Liver (tissue), 3 donors: ENCODE results near the gene P3H1.

Experiments
- JUND ChIP-seq, 2 donors: IDR thresholded peaks; 2 replicates each; pipeline ENCODE4 v1.6.1; 2016; ENCODE audit warnings: antibody characterized with exemption in 2 of 2
- YY1 ChIP-seq: IDR thresholded peaks from 2 replicates; pipeline ENCODE4 v1.6.1; 2016; ENCODE audit warnings: antibody characterized with exemption, mild to moderate bottlenecking
- TF ChIP-seq, protein P1 (sequence below): fragments of 150-350 bp; IDR thresholded peaks from 2 replicates; pipeline ENCODE4 v1.5.1; 2017; ENCODE audit warnings: improper control_type of control experiment, low read depth, low read length; ENCODE audit not compliant: missing input control
- TF ChIP-seq, protein P2 (sequence below): IDR thresholded peaks from 2 replicates; pipeline ENCODE4 v1.6.1; 2016; ENCODE audit warnings: antibody characterized with exemption, mild to moderate bottlenecking
- TF ChIP-seq, protein P3 (sequence below): IDR thresholded peaks from 2 replicates; pipeline ENCODE4 v1.6.1; 2016; ENCODE audit warnings: antibody characterized with exemption
- donor health status: healthy.
- donor health status: healthy.

DNA sequence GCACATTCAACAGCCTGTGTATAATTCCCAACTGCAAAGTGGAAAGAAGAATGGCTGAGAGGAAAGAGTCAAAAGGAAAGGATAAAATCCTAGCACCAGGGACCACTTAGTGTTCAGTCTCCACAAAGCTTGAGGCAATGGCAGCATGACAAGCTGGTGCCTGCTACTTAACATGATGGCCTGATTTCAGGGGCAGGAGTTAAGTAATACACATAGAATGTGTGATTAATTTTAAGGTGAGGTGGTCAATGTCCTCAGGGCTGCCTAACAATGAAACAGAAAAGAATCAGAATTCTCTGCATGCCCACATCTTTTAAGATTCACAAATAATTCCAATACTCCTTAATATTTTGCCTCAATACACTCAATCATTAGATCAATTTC lies 8.9 kb downstream of the P3H1 start:
- TF ChIP-seq, protein P1, sequence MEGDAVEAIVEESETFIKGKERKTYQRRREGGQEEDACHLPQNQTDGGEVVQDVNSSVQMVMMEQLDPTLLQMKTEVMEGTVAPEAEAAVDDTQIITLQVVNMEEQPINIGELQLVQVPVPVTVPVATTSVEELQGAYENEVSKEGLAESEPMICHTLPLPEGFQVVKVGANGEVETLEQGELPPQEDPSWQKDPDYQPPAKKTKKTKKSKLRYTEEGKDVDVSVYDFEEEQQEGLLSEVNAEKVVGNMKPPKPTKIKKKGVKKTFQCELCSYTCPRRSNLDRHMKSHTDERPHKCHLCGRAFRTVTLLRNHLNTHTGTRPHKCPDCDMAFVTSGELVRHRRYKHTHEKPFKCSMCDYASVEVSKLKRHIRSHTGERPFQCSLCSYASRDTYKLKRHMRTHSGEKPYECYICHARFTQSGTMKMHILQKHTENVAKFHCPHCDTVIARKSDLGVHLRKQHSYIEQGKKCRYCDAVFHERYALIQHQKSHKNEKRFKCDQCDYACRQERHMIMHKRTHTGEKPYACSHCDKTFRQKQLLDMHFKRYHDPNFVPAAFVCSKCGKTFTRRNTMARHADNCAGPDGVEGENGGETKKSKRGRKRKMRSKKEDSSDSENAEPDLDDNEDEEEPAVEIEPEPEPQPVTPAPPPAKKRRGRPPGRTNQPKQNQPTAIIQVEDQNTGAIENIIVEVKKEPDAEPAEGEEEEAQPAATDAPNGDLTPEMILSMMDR = no peak
- TF ChIP-seq YY1 = no peak
- TF ChIP-seq JUND (IDR thresholded peaks at IDR 0.05) = no peak
- TF ChIP-seq, protein P2, sequence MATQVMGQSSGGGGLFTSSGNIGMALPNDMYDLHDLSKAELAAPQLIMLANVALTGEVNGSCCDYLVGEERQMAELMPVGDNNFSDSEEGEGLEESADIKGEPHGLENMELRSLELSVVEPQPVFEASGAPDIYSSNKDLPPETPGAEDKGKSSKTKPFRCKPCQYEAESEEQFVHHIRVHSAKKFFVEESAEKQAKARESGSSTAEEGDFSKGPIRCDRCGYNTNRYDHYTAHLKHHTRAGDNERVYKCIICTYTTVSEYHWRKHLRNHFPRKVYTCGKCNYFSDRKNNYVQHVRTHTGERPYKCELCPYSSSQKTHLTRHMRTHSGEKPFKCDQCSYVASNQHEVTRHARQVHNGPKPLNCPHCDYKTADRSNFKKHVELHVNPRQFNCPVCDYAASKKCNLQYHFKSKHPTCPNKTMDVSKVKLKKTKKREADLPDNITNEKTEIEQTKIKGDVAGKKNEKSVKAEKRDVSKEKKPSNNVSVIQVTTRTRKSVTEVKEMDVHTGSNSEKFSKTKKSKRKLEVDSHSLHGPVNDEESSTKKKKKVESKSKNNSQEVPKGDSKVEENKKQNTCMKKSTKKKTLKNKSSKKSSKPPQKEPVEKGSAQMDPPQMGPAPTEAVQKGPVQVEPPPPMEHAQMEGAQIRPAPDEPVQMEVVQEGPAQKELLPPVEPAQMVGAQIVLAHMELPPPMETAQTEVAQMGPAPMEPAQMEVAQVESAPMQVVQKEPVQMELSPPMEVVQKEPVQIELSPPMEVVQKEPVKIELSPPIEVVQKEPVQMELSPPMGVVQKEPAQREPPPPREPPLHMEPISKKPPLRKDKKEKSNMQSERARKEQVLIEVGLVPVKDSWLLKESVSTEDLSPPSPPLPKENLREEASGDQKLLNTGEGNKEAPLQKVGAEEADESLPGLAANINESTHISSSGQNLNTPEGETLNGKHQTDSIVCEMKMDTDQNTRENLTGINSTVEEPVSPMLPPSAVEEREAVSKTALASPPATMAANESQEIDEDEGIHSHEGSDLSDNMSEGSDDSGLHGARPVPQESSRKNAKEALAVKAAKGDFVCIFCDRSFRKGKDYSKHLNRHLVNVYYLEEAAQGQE = no peak
- TF ChIP-seq, protein P3, sequence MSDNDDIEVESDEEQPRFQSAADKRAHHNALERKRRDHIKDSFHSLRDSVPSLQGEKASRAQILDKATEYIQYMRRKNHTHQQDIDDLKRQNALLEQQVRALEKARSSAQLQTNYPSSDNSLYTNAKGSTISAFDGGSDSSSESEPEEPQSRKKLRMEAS = no peak
